ENCODE data around the gene NAA10. TPM values are rescaled to one million over a fixed set of nuclear protein-coding genes. Genes with fewer than 3 reads are reported as not detected.

NAA10 gene
- polyA plus RNA-seq, 2 of the 4 experiments (the other 2 are of a cell fraction), result 63.5 to 230 TPM

GRCh38 chrX:153967536-153968224 is 32.8 kb upstream of the NAA10 start:
- CTCF ChIA-PET, result interaction anchor here (0.9 to 4.5 kb wide), 5 partner anchors 15 to 203 kb away, joined by 3 to 36 read pairs (median 4); partner anchors contain the start of gene PLXNB3
- Histone ChIP-seq H3K4me2 (0 out of 3 replicates have a peak overlapping the region, but pooled peaks have one; percentile 99), H3K9me3 (no peaks in the 10 kb centered on the region), H3K27ac (no peak overlapping the region), H3K4me3 (no peak overlapping the region), H3K4me1 (peaks cover 18% of the 10 kb centered on the region)
- FAIRE-seq, result no peak
- WGBS (ENCODE audit: missing lambda C conversion rate), result 89% methylated on average over 12 of the region's 16 CpGs
- POLR2A ChIA-PET, result interaction anchor here (1.5 kb wide), 1 partner anchor 40 kb away, joined by 4 read pairs; no protein-coding TSS in a partner anchor
- DNase-seq (ENCODE audit: low read depth in 1 of 2, low spot score in 1 of 2), result no peak
- TF ChIP-seq RCOR1 (IDR thresholded peaks at IDR 0.05; ENCODE audit: low read depth, low read length), result no peak
- TF ChIP-seq USF2 (IDR thresholded peaks at IDR 0.05), result no peak
- no peak for TF ChIP-seq FOXS1 (CRISPR knock-in tag; IDR thresholded peaks at IDR 0.05)
- TF ChIP-seq ZSCAN20 (CRISPR knock-in tag; IDR thresholded peaks at IDR 0.05), result no peak
- TF ChIP-seq TFCP2L1 (CRISPR knock-in tag; IDR thresholded peaks at IDR 0.05), result no peak
- TF ChIP-seq NR3C1 (IDR thresholded peaks at IDR 0.05), result no peak
- no peak for TF ChIP-seq HOXB5 (CRISPR knock-in tag; IDR thresholded peaks at IDR 0.05)
- no peak for TF ChIP-seq POLR2A (IDR thresholded peaks at IDR 0.05; ENCODE audit: low read length)
- no peak for TF ChIP-seq RFX5 (IDR thresholded peaks at IDR 0.05)
- no peak for TF ChIP-seq FOSL2 (IDR thresholded peaks at IDR 0.05)
- no peak for TF ChIP-seq FOSL2 (CRISPR knock-in tag; IDR thresholded peaks at IDR 0.05)
- no peak for TF ChIP-seq RAD21 (conservative IDR thresholded peaks at IDR 0.05 in 1 of 2, IDR thresholded peaks at IDR 0.05 in 1 of 2)
- ATAC-seq, result no peak

- ATAC-seq, result no peak
- no peak for DNase-seq (ENCODE audit: low read depth in 1 of 2, low spot score in 1 of 2)
- FAIRE-seq, result peak; percentile 13
- Histone ChIP-seq H3K4me1 (peaks cover 18% of the 10 kb centered on the region), H3K27ac (0 out of 6 replicates have a peak overlapping the region, but pooled peaks of 1 of the 2 experiments have one; percentile 10), H3K9me3 (no peaks in the 10 kb centered on the region), H3K4me3 (no peak overlapping the region), H3K4me2 (no peak overlapping the region)
- WGBS (ENCODE audit: missing lambda C conversion rate), result 91% methylated on average over 12 of the region's 14 CpGs
- TF ChIP-seq BHLHE40 (IDR thresholded peaks at IDR 0.05; ENCODE audit: low read depth, low read length), result no peak
- no peak for TF ChIP-seq HES2 (IDR thresholded peaks at IDR 0.05)
- POLR2A ChIA-PET, result interaction anchor here (1.5 kb wide), 1 partner anchor 39 kb away, joined by 4 read pairs; no protein-coding TSS in a partner anchor
- CTCF ChIA-PET, result interaction anchor here (0.9 to 4.5 kb wide), 7 partner anchors 14 to 358 kb away, joined by 3 to 36 read pairs (median 4); partner anchors contain the start of gene PLXNB3
Observed at GRCh38 chrX:153966841-153967535, 32.2 kb upstream of the NAA10 start.

GRCh38 chrX:153966283-153966688 is 31.4 kb upstream of the NAA10 start:
- H3K27ac ChIP-seq, result no peak overlapping the region
- WGBS (ENCODE audit: missing lambda C conversion rate), result 96% methylated on average over 9 of the region's 15 CpGs
- H3K4me2 ChIP-seq, result no peak overlapping the region
- no peaks in the 10 kb centered on the region for H3K9me3 ChIP-seq
- ChIA-PET POLR2A (interaction anchor here (1.5 kb wide), 1 partner anchor 38 kb away, joined by 4 read pairs; no protein-coding TSS in a partner anchor), CTCF (interaction anchor here (0.9 to 4.5 kb wide), 4 partner anchors 13 to 357 kb away, joined by 3 to 36 read pairs (median 20); no protein-coding TSS in a partner anchor)
- H3K4me3 ChIP-seq, result no peak overlapping the region
- ATAC-seq, result no peak
- peaks cover 18% of the 10 kb centered on the region for H3K4me1 ChIP-seq
- TF ChIP-seq MAFK (IDR thresholded peaks at IDR 0.05; ENCODE audit: partially characterized antibody), result no peak
- FAIRE-seq, result no peak
- no peak for DNase-seq (ENCODE audit: low read depth in 1 of 2, low spot score in 1 of 2)

- no peak overlapping the region for H3K27ac ChIP-seq
- H3K9me3 ChIP-seq, result no peaks in the 10 kb centered on the region
- H3K4me1 ChIP-seq, result peaks cover 18% of the 10 kb centered on the region
- no peak overlapping the region for H3K4me2 ChIP-seq
- 93% methylated on average over 3 of the region's 5 CpGs for WGBS (ENCODE audit: missing lambda C conversion rate)
- no peak for TF ChIP-seq BCL3 (IDR thresholded peaks at IDR 0.05)
- TF ChIP-seq ZC3H11A (IDR thresholded peaks at IDR 0.05), result no peak
- no peak for TF ChIP-seq TP53 (CRISPR knock-in tag; IDR thresholded peaks at IDR 0.05)
- no peak for TF ChIP-seq SMC3 (IDR thresholded peaks at IDR 0.05)
- no peak for TF ChIP-seq MAZ (IDR thresholded peaks at IDR 0.05; ENCODE audit: borderline replicate concordance, low read depth, low read length)
- TF ChIP-seq CBX2 (IDR thresholded peaks at IDR 0.05; ENCODE audit: borderline replicate concordance, low read depth), result no peak
- TF ChIP-seq MYC (IDR thresholded peaks at IDR 0.05; ENCODE audit: borderline replicate concordance, low read length), result no peak
- no peak for TF ChIP-seq RARB (CRISPR knock-in tag; IDR thresholded peaks at IDR 0.05)
- TF ChIP-seq GATA3 (IDR thresholded peaks at IDR 0.05; ENCODE audit: borderline replicate concordance), result no peak
- no peak for TF ChIP-seq FOSB (CRISPR knock-in tag; IDR thresholded peaks at IDR 0.05)
- TF ChIP-seq EP300 (IDR thresholded peaks at IDR 0.05), result no peak
- TF ChIP-seq PHF8 (IDR thresholded peaks at IDR 0.05; ENCODE audit: borderline replicate concordance, low read depth), result no peak
- no peak for TF ChIP-seq NFE2L2 (conservative IDR thresholded peaks at IDR 0.05; ENCODE audit: low read length)
- no peak for TF ChIP-seq EHF (CRISPR knock-in tag; IDR thresholded peaks at IDR 0.05)
- TF ChIP-seq CEBPB (IDR thresholded peaks at IDR 0.05), result no peak
- no peak for TF ChIP-seq NPAS2 (CRISPR knock-in tag; IDR thresholded peaks at IDR 0.05; ENCODE audit: borderline replicate concordance)
- ChIA-PET POLR2A (no interaction called here), CTCF (interaction anchor here (1.4 to 5.5 kb wide), 3 partner anchors 12 to 48 kb away, joined by 6 to 47 read pairs (median 36); no protein-coding TSS in a partner anchor)
- H3K4me3 ChIP-seq, result no peak overlapping the region
- ATAC-seq, result no peak
- no peak for FAIRE-seq
- no peak for DNase-seq (ENCODE audit: low read depth in 1 of 2, low spot score in 1 of 2)
Observed at GRCh38 chrX:153965406-153965805, 30.6 kb upstream of the NAA10 start.

Data from A549 (cell line).